ENCODE results near the gene NR6A1. TPM values are rescaled to one million over a fixed set of nuclear protein-coding genes. Genes with fewer than 3 reads are reported as not detected.

The NR6A1 gene
- total and polyA plus RNA-seq, 2 experiments from 2014 or later = 44.2 to 139 TPM

- H3K9me2 ChIP-seq (ENCODE audit: insufficient read depth) = no peaks in the 10 kb centered on the region
- H3K4me1 ChIP-seq (ENCODE audit: insufficient read depth) = peaks cover 60% of the 10 kb centered on the region
- peaks cover 66% of the 10 kb centered on the region for H3K79me2 ChIP-seq (replicated peaks; ENCODE audit: insufficient read depth)
- peaks cover 19% of the 10 kb centered on the region for H4K20me1 ChIP-seq (replicated peaks; ENCODE audit: insufficient read depth)
- peaks cover 59% of the 10 kb centered on the region for H3K4me1 Mint-ChIP-seq
- H3F3A ChIP-seq (replicated peaks; ENCODE audit: low read depth) = peaks cover 3% of the 10 kb centered on the region; the same call in 1 of the 2 replicates
- H3K36me3 ChIP-seq (ENCODE audit: insufficient read depth) = no peaks in the 10 kb centered on the region
- TF ChIP-seq NANOG (IDR thresholded peaks at IDR 0.05; ENCODE audit: borderline replicate concordance) = no peak
- TF ChIP-seq ZNF462 (CRISPR knock-in tag; IDR thresholded peaks at IDR 0.05) = no peak
- no peak for TF ChIP-seq ZNF114 (CRISPR knock-in tag; IDR thresholded peaks at IDR 0.05)
- no peak for TF ChIP-seq POLR2AphosphoS5 (IDR thresholded peaks at IDR 0.05; ENCODE audit: low read depth)
- no peak for TF ChIP-seq ETS1 (IDR thresholded peaks at IDR 0.05)
- no peak for TF ChIP-seq JUNB (IDR thresholded peaks at IDR 0.05; ENCODE audit: unreplicated experiment)
- no peak for TF ChIP-seq EZH2 (IDR thresholded peaks at IDR 0.05; ENCODE audit: low read depth, unreplicated experiment)
- TF ChIP-seq CREB1 (CRISPR knock-in tag; IDR thresholded peaks at IDR 0.05; ENCODE audit: low read depth) = no peak
- no peak for TF ChIP-seq CTCF (conservative IDR thresholded peaks at IDR 0.05; ENCODE audit: low read depth in 2 of 2)
- no peak for TF ChIP-seq STAT1 (IDR thresholded peaks at IDR 0.05; ENCODE audit: unreplicated experiment)
- peak overlapping the region; percentile 80 for H3K4me3 Mint-ChIP-seq
- peak overlapping the region; percentile 73 for H3K4me2 ChIP-seq
- H3K27ac ChIP-seq (ENCODE audit: low read depth) = no peak overlapping the region
- ATAC-seq = no peak
- no peaks in the 10 kb centered on the region for H3K9me3 Mint-ChIP-seq
- H3K27me3 Mint-ChIP-seq (ENCODE audit: insufficient read depth, low read depth, poor library complexity) = peaks cover 13% of the 10 kb centered on the region
- H2AFZ ChIP-seq = no peak overlapping the region
- peak overlapping the region; percentile 56 for H3K4me3 ChIP-seq
- peak; percentile 36 for DNase-seq (ENCODE audit: low spot score)
- no peak overlapping the region for H3K27ac Mint-ChIP-seq
- peaks cover 43% of the 10 kb centered on the region for H3K27me3 ChIP-seq (ENCODE audit: insufficient read depth)
- H3K36me3 Mint-ChIP-seq (ENCODE audit: low read depth) = no peaks in the 10 kb centered on the region
These were observed 3.3 kb downstream of the NR6A1 start for GRCh38 chr9:124767821-124768220.
